Astrocyte of the cerebellum (primary cell): ENCODE data around the gene ETV5.

Experiments used
- DNase-seq: peaks from one replicate; pipeline ENCODE4 v3.0.0-alpha.2; 2011; ENCODE audit warnings: low read depth
- H3K4me3 ChIP-seq: 2 replicates; pipeline ENCODE4 v1.5.1; 2011; ENCODE audit warnings: mild to moderate bottlenecking, low read depth, low read length, moderate library complexity
- in situ Hi-C: cut with HindIII; loops from 2 replicates; pipeline ENCODE4 v1.10.0; 2017; ENCODE audit warnings: low sequenced_read_pairs
- TF ChIP-seq, protein P1 (sequence below): IDR thresholded peaks from 2 replicates; pipeline ENCODE4 v1.5.1; 2012; ENCODE audit warnings: low read length, low read depth, moderate library complexity, mild to moderate bottlenecking; ENCODE audit errors: missing control alignments

ETV5 gene

DNA sequence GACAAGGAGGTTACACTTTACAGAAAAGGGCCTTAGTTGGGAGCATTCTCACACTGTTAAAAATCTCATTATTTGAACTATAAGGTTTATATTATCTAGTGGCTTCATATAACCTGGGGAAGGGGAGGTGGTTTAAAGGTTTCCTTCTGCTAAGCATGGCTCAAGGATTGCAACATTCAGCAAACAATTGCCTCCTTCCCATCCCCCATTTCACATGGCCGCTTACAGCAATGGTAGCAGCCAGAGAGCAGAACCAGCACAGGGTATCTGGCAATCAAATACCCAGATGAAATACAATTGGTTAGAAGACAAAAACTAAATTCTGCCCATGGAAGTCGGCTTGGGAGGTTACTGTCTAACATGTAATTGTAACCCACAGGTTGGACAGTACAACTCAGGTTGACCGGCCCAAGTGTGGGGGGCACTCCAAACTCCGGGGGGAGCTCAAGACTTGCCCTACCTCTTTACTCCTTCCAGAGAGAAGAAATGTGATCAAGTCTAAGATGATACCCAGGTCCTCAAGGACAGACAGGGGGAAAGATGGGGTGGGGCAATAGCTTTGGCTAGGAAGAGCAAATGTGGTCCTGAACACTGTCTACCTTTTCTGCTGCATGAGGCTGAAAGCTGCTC is 15.5 kb downstream of the ETV5 start:
- DNase-seq: no peak
- TF ChIP-seq, protein P1, sequence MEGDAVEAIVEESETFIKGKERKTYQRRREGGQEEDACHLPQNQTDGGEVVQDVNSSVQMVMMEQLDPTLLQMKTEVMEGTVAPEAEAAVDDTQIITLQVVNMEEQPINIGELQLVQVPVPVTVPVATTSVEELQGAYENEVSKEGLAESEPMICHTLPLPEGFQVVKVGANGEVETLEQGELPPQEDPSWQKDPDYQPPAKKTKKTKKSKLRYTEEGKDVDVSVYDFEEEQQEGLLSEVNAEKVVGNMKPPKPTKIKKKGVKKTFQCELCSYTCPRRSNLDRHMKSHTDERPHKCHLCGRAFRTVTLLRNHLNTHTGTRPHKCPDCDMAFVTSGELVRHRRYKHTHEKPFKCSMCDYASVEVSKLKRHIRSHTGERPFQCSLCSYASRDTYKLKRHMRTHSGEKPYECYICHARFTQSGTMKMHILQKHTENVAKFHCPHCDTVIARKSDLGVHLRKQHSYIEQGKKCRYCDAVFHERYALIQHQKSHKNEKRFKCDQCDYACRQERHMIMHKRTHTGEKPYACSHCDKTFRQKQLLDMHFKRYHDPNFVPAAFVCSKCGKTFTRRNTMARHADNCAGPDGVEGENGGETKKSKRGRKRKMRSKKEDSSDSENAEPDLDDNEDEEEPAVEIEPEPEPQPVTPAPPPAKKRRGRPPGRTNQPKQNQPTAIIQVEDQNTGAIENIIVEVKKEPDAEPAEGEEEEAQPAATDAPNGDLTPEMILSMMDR: no peak
- in situ Hi-C loops: no loop called here
- H3K4me3 ChIP-seq: no peak overlapping the region

DNA sequence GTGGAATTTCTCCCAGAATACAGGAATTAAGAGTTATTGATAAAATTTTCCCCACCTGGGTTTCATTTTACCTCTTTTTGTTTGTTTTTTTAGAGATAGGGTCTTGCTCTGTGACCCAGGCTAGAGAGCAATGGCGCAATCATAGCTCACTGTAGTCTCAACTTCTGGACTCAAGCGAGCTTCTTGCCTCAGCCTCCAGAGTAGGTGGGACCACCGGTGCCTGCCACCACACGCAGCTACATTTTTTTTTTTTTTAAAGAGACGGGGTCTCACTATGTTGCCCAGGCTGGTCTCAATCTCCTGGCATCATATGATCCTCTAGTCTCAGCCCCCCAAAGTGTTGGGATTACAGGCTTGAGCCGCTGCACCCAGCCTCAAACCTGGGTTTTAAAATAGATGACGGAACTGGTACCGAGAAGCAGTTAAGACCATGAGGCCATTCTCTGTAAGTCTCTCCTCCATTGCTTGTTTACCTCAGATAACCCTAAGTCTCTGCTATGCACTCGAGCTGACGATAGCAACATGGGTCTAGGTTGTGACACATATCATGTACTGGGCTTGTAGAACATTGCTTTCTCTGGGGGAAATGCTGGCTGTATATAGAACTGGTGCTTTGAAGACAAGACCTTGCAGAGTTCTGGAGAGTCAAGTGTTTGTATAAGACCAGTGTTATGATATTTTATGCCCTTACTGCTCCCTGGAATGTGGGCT is 16.4 kb downstream of the ETV5 start:
- no peak for DNase-seq
- in situ Hi-C loops: no loop called here
- TF ChIP-seq, protein P1: no peak
- H3K4me3 ChIP-seq: no peak overlapping the region

DNA sequence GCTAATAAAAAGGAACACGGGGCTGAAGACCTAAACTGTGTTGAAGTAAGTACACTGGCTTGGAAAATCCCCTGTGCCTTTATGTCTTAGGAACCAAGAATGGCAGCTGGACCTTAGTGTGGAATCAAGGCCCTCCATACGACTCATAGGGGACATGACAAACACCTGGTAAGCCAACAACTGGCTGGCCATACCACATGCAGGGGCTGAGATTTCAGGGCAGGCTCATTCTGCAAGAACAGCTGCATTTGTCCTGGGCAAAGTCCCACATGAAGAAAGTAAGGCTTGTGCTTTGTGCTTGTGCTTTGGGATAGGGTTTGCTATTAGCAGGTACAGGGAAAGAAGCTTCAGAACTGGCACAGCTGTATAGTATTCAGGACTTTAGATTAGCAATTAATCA is 18.0 kb downstream of the ETV5 start:
- in situ Hi-C loops: no loop called here
- DNase-seq: no peak
- TF ChIP-seq, protein P1: no peak
- no peak overlapping the region for H3K4me3 ChIP-seq

DNA sequence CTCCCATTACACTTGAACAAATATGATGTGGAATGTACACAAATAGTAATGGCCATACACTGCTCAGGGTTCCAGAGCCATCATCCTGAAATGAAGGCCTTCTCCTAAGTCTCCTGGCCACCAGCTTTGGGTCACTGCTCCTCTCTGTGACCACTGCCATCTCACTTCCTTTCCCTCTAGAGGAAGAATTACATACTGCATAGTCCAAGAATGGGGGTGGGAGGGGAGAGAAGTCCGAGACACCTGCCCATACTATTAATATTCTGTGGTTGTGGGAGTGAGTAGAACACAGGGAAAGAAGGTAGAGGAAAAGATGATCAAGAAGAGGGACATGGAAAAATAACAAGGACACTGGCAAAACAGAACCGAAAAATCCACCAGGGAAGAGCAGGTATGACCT is 20.6 kb downstream of the ETV5 start:
- in situ Hi-C loops: no loop called here
- DNase-seq: no peak
- TF ChIP-seq, protein P1: no peak
- H3K4me3 ChIP-seq: no peak overlapping the region

DNA sequence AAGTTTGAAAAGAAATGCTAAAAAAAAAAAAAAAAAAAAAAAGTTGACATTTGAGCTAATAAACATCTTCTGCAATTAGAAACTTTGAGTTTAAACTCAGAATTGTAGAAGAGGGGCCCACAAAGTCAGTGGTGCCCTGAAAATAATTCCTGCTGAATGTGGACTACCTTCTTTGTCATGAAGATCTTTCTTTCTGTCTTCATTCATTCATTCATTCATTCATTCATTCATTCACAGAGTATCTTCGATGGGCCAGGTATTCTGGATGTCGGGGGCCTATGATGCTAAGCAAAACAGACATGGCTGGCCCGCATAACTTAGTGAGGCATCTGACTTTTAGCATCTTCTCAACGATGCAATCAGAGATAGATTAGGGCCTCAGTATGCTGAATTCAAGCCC is 24.6 kb downstream of the ETV5 start:
- TF ChIP-seq, protein P1: no peak
- no peak overlapping the region for H3K4me3 ChIP-seq
- in situ Hi-C loops: no loop called here
- no peak for DNase-seq

DNA sequence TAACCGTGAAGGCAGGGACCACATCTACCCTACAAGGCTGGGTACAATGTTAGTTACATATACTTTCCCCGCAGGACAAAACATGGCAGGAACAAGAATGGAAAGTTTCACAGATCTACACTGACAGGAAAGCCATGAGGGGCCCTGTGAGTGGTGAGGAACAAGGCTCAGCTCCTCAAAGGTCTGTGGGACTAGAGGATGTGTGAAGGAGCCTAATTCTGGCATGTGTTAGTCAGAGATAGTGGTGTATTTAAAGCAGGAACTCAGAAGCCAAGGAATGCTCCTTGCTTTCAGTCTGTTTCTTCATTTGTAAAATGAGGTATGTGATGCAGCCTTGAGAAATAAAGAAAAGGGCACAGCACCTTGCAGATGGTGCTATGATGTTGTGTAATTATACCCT is 25.1 kb downstream of the ETV5 start:
- in situ Hi-C loops: no loop called here
- TF ChIP-seq, protein P1: no peak
- DNase-seq: no peak
- no peak overlapping the region for H3K4me3 ChIP-seq
